Measurements from ENCODE around the gene BEST1.

BEST1 gene

DNA sequence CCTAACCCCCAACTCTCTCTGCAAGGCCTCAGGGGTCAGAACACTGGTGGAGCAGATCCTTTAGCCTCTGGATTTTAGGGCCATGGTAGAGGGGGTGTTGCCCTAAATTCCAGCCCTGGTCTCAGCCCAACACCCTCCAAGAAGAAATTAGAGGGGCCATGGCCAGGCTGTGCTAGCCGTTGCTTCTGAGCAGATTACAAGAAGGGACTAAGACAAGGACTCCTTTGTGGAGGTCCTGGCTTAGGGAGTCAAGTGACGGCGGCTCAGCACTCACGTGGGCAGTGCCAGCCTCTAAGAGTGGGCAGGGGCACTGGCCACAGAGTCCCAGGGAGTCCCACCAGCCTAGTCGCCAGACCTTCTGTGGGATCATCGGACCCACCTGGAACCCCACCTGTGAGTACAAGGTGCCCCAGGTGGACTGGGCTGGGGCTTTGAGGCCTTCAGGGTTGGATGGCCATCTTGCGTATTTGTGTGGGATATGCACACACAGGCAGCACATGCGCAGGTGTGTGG, at the start of gene BEST1:
Gene BEST1 (plus strand): TSS at position 317 of the 513 bp plus-strand sequence. CDS start 1,456 bp downstream, outside the sequence.
- no peak for DNase-seq (ENCODE audit: low read depth)

DNA sequence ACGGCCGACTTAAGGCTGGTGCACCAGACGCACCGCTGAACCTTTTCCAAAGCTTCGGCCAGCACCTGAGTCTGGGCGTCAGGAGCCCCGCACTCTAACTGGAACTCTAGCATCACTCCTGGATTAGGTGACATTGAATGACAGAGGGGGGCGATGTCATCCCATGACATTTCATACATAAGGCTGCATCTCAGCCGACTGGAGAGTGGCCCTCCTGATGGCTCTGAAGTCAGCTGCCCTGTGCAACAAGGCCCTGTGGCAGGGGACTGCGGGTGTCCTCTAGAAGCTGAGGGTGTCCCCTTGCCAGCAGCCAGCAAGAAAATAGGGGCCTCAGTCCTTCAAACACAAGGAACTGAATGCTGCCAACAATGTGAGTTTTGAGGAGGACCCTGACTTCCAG, 48.8 kb upstream of the BEST1 start:
- no peak for DNase-seq (ENCODE audit: low read depth)

DNA sequence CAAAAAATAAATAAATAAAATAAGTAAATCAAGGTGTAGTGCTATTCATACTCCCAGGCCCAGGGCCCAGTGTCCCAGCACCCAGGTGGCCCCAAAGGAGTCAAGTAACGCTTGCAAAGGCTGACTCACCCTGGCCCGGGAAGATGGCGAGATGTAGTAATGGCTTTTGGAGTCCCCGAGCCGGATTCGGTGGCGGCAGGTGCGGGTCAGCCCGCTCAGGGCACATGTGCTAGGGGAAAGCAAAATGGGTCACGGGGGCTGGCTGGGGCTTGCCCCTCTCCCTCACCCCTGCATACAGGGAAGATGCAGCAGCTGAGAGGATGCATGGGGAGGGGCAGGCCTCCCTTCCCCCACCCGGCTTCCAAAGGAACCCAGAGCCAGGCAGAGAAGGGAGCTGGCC, 47.8 kb upstream of the BEST1 start:
- DNase-seq (ENCODE audit: low read depth) = no peak

DNA sequence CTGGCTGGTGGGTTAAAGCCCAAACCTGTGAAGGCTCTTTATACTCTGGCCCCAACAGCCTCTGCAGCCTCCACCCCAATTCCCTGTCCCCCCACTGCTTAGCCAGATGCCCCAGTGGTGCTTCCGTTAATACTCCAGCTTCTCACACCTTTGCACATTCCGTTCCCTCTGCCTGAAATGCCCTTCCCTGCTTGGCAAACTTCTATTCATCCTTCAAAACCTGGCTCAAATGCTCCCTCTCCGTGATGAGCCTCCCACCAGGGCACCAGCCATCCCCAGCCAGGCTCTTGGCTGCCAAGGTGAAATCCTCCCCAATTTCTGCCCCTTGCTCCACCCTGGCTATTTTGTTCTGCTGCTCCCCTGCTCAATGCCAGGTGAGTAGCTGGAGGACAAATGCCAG, 46.3 kb upstream of the BEST1 start:
- DNase-seq (ENCODE audit: low read depth) = no peak

DNA sequence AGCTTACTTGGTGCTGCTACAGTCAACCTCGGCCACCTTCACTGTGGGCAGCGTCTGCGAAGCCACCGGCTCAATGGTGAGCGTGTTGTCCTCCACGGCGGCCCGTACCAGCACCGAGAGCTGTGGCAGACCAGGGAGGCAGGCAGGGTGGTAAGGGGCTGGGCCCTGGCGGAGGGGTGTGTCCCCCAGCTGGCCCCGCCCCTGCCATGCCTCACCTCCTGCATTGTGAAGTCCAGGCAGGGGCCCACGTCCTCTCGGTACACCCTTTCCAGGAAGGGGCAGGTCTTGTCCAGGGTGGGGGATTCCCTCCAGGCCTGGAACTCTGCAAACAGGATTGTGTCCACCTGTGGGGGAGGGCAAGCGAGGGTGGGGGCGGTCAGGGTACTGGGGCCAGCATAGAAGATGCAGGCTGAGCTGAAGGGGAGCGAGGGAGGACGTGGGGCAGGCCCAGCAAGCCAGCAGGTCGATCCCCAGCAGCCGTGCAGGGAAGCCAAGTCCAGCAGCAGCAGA, 45.6 kb upstream of the BEST1 start:
- DNase-seq (ENCODE audit: low read depth) = no peak

DNA sequence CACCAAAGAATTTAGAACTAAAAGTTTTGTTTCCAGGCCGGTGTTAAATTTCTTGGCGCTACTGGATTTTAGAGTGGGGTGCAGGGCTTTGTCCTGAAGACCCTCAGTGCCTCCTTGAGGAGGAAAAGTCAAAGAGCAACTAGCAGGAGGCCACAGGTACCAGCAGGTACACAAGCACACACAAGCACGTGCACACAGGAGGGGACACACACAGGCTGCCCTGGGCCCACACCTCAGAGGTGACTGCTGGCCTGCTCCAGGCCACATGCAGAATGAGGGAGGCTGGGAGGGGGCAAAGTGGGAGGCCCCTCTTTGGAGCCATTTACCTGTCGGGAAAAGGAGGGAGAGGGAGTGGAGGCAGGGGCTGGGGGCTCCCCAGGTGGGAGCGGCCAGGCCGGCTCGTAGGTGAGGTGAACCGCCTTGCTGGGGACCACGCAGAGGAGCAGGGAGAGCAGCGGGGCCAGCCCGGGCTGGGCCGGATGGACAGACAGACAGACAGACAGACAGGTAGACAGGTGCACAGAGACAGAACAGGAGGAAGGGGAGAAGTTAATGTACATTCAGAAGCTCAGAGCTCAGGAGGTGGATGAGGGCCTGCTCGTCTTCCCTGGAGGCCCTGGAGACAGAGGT, 45.0 kb upstream of the BEST1 start:
- DNase-seq (ENCODE audit: low read depth) = no peak

DNA sequence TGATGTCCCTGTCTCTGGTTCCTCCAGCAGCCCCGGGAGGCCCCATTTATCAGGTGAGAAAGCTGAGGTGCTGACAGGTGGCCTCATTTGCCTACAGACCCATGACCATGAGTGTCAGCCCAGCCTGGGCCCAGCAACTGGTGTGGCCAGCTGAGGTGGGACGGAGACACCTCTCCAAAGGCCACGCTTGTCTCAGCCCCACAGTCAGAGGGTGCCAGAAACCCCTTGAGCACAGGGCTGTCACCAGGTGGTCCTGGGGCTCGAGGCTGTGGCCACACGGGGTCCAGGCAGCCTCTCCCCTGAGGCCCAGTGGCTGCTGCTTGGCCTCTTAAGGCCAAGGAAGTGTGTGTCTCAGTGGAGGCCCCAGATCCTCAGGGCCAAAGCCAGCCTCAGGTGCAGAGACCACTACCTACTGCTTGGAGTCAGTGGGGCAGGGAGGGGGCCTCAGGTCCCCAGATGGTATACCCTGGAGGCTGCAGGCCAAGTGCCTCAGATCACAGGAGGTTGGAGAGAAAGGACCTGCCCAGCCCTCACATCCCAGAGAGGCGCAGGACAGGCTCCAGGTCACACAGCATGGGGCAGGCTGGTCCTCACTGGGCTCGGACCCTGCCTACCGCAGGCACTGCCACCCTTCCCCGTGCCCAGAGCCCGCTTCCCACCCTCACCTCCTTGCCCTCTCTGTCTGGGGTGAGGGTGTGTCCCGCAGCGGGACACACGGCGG, 44.2 kb upstream of the BEST1 start:
- DNase-seq (ENCODE audit: low read depth) = no peak

DNA sequence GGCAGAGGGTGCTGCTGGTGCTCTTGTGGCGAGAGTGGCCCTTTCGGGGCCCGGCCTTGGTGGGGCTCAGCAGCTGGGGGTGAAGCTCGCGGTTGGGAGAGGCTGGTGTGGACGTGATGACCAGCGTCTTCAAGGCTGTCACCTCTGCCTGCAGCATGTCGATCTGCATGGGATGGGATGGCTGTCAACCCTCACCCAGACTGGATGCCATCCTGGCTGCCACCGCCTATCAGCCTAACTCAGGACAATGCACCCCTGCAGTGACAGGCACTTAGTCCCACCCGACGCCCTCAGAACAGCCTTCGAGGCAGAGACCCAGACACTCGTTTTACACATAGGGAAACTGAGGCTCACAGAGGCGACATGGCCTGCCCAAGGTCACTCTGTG, 43.6 kb upstream of the BEST1 start:
- no peak for DNase-seq (ENCODE audit: low read depth)

DNA sequence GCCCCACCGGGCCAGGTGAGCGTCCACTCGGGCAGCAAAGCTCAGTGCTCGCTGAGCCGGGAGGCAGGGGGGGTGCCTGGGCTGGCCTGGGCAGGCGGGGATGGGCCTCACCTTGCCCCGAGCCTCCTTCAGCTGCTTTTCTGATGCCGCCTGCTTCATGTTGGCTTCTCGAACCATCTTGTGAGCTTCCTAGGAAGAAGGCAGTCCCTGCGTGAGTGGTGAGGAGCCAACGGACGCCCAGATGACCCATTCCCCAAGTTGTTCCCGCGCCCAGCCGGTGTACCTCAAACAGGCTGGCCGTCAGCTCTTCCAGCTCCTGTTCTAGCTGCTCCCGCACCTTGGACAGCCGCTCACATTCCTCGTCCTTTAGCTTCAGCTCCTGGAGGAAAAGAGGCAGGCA, 42.9 kb upstream of the BEST1 start:
- DNase-seq (ENCODE audit: low read depth) = no peak

DNA sequence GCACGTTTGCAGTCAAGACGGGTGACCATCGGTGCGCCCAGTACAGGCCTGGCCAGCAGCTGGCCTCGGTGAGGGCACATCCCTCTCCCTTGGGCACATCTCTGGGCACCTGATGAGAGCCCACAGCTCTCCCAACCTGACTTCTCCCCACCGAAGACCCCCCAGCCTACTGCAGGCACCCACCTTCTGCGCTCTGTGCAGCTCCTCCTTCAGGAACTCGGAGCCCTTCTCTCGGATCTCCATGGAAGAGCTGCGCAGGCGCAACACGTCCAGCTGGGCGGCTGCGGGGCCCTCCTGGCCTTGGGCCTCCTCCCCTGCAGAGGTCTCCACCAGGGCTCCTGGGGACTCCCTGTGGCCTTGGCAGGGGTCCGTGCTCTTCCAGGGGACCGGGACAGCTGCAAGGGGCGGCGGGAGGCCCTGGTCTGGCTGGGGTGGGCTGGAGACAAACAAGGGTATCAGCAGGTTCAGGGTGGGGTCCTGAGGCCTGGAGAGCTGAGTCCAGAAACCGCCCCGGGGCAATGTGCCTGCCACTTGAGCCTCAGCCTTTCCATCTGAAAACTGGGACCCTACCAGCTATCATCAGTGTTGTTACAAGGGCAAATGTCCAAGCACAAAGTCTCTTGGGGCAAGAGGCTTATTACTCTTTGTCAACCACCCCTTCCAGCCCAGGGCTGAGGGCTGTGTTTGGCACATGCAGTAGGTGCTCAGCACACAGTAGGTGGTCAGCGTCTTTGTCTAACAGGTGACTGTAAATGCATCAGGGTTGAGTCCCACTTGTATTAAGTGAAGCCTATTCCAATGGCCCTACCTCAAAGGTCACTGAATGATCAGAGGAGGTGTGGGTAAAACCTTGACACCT, 42.1 kb upstream of the BEST1 start:
- no peak for DNase-seq (ENCODE audit: low read depth)

DNA sequence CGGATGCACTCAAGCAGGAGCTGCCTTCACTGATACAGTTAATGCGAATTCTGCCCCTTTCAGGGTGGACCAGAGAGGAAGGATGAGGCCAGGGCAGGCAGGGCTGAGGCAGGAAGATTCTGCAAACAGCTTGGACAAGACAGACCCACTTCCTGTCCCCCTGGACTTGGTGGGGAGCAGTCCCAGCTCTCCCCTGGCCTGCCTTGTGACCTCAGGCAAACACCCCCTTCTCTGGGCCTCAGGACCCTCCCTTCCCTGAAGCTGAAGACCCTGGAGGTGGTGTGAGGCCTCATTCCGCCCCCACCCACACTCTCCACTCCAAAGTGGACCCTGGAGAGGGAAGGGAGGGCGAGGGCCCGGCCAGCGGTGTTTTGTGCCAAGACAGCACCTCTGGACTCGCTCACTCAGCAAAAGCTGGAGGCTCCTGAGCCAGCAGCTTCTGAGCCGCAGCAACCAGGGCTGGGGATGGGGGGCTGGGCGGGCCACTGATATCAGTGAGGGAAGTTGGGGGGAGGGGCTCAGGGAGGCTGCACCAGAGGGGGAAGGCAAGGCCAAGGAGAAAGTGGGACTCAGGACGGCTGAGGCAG, 41.3 kb upstream of the BEST1 start:
- no peak for DNase-seq (ENCODE audit: low read depth)

DNA sequence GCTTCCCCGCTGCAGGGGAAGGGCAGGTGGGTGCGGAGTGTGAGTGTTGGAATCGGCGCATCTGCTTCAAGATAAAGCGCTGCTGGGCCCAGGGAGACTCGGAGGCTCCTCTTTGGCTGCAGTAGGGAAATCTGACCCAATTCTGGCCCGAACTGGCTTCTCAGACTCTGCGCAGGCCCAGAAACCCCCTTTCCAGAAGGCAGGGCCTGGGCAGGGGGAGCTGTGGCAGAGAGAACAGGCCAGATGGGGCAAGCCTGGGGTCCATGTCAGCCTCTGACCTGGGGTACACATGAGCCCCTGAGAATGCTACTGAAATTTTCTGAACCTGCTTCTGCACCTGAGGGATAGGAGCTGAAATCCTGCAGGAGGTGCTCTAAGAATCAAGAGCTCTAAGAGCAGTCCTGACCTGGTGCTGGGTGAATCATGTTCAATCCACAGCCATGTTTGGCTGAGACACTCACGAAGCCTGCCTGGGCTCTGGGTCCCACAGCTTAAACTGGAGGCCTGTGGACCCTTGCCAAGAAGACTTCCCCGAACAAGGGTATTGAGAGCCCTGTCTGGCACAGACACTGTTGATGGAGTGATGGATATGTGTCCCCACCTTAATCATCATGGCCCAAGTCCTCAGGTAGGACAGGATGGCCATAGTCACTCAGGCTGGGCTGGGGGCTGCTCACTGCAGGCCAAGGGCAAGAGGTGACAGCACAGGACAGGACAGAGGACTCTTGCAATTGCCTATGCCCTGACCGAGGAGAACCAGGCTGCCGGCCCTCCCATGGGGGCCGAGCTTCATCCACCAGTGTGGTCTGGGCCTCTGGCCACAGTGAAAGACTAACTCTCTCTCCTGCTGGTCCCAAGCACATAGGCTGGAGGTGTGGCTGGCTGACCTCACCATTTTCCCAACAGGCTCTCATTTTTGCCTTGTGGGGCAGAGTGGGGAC, 39.7 kb upstream of the BEST1 start:
- no peak for DNase-seq (ENCODE audit: low read depth)

DNA sequence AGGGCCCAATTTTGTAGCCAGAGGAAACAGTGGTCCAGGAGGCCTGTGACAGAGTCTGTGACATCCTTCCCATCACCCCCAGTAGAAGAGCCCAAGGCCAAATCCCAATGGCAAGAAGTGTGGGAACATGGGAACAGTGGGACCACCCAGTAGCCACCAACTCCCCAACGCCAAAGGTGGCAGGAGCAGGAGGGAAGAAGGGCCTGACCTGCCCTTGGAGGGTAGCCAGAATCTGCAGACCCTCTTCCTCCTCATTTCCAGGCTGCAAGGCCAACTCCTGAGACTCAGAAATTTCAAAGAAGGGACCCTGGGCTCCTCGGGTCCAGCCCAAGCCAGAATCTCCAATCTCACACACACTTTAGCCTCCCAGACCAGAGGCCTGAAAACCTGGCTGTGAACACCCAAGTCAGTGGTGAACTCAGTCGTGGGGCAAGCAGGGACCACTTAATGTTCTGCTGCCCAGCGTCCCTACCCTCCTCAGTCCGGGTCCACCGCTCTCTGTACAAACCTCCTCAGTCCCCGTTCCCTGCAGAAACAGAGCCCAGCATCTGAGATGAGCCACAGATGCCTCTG, 38.9 kb upstream of the BEST1 start:
- no peak for DNase-seq (ENCODE audit: low read depth)

DNA sequence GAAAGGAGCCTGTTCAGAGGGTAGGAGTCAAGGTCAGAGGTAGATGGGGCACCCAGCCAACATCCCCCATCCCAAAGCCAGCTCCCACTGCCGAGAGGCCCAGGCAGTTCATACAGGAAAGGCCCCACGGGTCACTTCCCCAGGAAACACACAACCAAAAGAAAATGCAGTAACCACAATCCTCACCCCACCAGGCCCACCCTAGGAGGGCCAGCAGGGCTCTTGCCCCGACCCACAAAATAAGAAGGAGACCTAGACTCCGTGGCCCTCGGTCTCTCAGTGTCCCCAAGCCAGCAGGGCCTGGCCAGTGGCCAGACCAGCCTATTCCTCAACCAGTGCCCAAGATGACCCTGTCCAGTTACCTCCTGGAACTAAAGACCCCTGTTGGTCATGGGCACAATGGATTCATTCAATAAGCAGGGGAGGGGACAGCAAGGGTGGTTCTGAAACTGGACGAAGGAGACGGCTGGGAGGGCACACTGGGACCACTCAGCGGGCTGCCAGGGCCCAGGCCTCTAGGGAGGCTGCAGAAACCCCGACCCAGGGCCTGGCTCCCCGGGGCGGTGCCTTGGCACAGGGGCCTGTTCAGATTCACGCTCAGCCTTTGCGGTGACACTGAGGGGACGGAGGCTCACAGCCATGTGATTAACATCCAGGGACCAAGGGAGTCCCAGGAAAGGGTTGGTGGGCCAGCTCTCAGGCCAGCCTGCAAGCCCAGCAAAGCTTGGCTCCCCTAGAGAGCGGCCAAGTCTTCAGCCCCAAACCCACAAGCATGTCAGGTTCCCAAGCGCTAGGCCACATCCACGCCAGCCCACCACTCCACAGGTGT, 38.2 kb upstream of the BEST1 start:
- DNase-seq (ENCODE audit: low read depth) = no peak

DNA sequence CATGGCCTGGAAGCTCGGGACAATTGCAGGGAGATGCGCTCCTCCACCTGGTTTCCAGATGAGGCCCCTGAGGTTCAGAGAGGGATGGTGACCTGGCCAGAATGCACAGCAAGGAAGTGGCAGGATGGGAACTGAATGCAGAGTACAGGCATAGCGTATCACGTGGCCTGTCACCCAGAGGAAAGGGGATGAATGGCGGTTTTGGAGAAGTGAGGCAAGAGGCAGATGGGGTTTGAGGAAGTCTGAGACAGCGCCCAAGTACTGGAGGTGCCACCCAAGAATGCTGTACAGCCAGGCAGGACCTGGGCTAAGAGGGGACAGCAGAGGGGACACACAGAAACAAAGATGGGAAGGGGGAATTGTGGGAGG, 37.6 kb upstream of the BEST1 start:
- DNase-seq (ENCODE audit: low read depth) = no peak

DNA sequence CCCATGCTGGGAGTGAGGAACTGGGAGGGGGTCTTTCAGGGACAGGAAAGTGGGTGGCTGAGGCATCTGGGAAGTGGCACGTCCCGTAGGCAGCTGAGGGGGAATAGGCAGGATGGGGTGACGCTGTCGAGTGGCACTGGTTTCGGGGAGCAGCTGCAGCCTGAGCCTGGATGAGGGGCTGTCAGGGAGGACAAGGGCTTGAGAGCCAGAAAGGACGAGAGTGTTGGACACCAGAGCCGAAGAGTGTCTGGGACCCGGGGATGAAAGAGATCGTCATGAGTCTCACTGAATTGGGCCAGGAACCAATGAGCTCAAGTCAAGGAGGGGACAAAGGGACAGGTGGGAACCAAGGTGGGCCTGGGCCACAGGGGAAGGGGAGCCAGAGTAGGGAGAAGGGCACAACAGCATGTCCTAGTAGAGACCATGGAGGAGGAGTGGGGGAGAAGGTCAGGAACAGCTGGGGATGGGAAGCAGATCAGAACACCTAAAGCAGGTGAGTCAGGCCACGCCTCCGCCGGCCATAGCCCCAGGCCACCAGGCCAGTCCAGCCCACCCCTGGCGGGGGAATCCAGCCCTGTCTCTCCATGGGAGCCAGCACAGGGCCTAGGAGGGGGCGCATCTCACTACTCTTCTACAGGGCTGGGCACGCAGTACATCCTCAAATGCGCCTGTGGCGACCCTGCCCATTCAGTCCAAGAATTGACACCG, 37.0 kb upstream of the BEST1 start:
- no peak for DNase-seq (ENCODE audit: low read depth)

DNA sequence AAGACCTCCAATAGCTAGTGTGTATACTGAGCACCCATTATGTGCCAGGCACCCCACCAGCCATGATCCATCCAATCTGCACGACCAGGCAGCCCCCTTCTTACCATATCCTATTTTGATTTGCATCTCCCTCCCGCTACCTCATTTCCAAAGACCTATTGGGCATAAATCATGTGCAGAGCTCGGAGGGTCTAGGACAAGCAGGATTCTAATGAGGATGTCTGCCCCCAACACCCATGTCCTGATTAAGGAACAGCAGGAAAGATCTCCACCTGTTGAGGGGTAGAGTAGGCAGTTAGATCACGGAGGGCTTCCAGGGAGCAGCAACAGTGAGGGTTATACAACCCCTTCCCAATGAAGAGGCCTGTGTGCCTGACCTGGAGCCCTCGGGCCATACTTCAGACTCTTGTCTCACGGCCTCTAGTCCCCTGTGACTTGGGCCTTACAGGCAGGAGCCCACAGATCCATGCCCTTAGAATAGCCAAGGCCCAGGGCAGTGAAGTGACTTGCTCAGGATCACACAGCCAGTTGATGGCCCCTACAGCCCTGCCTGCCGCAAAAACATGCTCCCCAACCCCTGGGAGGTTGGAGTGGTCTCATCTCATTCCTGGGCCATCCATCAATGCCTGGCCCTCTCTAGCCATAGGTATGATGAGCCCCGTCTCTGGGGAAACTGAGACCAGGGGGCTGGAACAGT, 36.3 kb upstream of the BEST1 start:
- no peak for DNase-seq (ENCODE audit: low read depth)

DNA sequence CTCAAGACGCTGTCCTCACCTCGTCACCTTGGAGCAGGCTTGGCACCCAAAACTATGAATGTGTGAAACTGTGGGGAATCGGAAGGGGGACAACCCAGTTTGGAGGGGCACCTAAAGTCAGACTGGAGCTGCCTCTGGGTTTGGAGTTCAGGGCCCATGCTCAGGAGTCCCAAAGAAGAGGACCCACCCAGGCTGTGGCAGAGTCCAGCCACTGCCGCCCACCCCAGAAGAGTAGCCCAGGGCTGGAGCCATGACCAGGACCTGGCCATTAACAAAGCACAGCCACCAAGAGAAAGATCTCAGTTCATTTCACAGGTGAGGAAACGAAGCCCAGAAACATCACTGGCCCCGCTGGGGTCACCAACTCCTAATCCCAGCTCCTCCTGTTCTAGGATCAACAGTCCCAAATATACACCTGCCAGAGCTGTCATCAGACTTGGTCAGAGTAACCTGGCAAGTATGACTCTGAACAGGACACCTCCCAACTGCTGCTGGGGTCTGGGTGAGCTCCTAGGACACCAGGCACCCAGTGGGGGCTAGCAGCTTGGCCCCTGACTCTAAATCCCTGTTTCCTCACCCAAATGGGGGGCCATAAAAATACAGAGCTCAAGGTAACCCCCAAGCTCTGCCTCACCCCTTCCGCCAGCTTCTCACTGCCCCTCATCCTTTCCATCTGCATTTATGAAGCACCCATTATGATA, 35.5 kb upstream of the BEST1 start:
- no peak for DNase-seq (ENCODE audit: low read depth)

Measured in T-helper 22 cell (primary cell).